ENCODE measurements around the gene TMED1.
"Not testable (repeated sequence)": the region's sequence is repeated elsewhere in the genome, so short reads cannot be mapped to it uniquely, and the experiment has no call there.

TMED1 gene

DNA sequence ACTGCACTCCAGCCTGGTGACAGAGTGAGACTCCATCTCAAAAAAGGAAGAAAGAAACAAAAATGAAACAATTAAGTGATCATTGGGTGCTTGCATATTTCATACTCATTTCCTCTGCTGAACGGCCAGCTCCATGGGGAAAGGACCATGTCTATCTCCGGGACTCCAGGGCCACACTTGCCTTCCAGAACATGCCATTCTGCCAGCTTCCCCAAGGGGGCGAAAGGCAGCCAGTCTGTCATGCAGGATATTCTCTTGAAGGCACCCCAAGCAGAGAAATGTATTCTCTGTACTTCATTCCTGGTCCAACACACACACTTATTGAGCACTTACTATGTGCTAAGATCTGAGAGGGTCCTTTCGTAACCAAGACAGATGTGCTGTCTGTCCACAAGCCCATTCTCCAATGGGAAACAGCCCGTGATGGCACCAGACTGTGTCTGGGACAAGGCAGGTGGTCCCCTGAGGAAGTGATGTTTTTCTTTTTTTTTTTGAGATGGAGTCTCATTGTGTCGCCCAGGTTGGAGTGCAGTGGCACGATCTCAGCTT, 25.2 kb upstream of the TMED1 start:
- no peak for DNase-seq

DNA sequence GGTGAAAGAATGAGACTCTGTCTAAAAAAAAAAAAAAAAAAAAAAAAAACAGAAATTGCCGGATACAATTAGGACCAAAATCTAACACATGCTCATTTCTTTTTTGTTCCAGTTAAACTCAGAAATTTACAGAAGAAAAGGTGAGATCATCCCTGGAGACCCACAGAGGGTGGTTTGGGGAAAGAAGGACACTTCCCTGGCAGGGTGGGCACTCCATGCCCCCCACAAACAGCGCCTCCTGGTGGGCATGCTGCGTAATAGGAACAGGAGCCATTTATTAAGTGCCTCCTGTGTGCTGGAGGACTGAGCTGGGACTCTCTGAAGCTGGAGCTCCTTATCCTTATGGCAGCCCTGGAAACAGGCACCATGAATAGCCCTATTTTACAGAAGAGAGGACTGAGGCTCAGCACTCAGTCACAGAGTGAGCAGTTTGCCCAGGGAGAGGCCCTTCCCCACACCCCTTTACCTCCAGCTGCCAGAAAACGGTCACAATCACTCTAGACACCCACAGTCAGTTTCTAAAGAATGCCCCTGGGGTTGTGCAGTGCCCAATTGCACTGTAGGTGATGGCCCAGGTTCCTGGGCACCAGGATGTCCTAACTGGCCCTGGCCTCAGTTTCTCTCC, 22.3 kb upstream of the TMED1 start:
- DNase-seq: peak in 1 of 2 experiments; percentile 52

- not testable (repeated sequence) for DNase-seq
Observed at GRCh38 chr19:10856899-10857298, 20.9 kb upstream of the TMED1 start.

DNA sequence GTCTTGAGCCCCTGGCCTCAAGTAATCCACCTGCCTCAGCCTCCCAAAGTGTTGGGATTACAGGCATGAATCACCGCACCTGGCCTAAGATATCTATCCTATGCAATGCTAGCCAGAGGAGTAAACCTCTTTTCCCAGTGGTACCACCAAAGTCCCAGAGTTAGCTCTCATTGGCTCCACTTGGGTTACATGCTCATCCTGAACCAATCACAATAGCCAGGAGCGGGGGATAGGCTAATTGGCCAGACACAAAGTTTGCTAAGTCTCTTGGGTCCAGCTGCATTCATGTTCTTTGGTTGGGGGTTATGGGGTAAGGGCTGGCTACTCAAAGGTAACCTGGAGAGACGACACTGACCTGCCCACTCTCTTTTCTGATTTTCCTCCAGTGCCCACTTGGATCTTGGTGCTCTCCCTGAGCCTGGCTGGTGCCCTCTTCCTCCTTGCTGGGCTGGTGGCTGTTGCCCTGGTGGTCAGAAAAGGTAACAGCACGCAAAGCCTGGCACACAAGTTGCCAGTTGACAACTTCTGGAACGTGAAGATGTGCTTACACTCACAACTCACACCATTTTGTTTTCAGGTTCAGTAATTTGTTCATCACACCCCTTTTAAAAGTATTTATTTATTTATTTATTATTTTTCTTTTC, 20.0 kb upstream of the TMED1 start:
- DNase-seq: peak in 1 of 2 experiments; percentile 20

DNA sequence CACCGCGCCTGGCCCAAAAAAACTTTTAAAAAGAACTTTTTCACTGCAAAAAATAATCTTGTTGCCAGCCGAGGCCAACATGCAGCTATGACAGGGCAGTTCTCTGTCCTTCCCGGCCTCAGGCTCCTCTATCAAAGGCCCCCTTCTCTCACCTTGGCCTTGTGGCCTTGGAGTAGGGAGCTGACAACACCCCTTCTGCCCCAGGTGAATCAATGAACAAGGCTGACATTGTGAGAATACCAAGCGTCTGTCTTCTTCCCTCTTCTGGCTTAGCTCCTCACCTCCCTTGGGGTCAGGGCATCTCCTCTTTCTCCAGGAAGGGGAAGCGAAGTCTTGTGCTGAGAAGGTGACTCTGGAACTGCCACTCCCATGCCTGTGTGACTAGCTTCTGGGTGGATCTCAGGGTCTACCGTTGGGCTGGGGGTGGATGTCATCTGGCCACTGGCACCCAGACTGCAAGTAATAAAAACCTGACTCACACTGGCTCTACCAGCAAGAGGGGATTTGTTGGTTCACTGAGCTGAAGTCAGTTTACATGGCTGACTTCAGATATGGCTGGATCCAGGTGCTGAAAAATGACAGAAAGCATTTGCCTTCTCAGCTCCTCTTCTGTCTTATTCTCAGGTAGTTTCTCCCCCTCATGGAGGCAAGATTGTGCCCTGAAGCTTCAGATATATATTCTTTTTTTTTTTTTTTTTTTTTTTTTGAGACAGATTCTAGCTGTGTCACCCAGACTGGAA, 18.5 kb upstream of the TMED1 start:
- DNase-seq: no peak

DNA sequence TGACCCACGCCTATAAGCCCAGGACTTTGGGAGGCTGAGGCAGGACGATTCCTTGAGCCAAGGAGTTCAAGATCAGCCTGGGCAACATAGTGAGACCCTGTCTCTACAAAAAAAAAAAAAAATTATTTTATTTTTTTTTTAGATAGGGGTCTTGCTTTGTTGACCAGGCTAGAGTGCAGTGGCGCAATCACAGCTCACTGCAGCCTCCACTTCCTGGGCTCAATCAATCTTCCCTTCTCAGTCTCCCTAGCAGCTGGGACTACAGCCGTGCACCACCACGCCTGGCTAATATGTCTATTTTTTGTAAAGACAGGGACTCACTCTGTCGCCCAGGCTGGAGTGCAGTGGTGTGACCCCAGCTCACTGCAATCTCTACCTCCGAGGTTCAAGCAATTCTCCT, 16.9 kb upstream of the TMED1 start:
- no peak for DNase-seq

GRCh38 chr19:10852098-10852800, 16.2 kb upstream of the TMED1 start:
- DNase-seq: no peak

- no peak for DNase-seq
Observed at GRCh38 chr19:10850631-10851030, 14.6 kb upstream of the TMED1 start.

GRCh38 chr19:10848230-10848856, 12.3 kb upstream of the TMED1 start, which contains the start of gene C19orf38:
Gene C19orf38, plus strand, starts transcription at chr19:10848415. Its CDS starts 94 bp downstream, at chr19:10848509.
- DNase-seq: peak in 1 of 2 experiments; percentile 34

- DNase-seq: no peak
Observed at GRCh38 chr19:10846500-10847202, 10.6 kb upstream of the TMED1 start.

DNA sequence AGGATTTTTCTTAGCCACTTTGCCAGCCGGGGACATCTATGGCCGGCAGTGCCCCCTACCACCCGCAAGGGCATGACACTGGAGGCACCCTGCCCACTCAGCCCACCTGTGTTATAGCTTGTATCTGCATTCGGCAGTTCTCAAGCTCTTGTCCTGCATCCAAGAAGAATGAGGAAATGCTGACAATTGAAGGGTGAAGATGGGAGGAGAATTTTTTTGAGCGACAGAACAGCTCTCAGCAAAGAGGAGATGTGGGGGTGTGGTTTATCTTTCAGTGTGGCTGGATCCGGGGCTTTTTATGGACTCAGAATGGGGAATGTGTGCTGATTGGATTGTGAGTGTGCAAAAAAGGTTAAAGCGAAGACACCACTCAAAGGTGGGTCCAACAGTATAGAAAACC, 6.8 kb upstream of the TMED1 start:
- DNase-seq: no peak

- no peak for DNase-seq
Observed at GRCh38 chr19:10839114-10840050, 3.4 kb upstream of the TMED1 start.

DNA sequence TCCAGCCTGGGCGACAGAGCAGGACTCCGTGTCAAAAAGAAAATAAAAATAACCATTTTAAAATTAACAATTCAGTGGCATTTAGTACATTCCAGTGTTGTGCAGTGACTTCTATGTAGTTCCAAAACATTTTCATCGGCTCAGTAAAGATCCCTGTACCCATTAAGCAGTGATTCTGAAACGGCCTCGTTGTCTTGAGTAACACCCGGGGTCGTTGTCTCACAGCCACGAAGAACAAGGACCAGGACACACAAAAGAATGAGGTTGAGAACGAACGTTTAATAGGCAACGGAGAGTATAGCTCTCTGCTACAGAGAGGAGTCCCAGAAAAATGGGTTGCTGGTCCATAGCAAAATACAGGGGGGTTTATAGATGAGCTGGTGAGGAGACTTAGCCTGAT, 2.4 kb upstream of the TMED1 start:
- DNase-seq: no peak

GRCh38 chr19:10837649-10838048, 1.6 kb upstream of the TMED1 start:
- DNase-seq: not testable (repeated sequence)

DNA sequence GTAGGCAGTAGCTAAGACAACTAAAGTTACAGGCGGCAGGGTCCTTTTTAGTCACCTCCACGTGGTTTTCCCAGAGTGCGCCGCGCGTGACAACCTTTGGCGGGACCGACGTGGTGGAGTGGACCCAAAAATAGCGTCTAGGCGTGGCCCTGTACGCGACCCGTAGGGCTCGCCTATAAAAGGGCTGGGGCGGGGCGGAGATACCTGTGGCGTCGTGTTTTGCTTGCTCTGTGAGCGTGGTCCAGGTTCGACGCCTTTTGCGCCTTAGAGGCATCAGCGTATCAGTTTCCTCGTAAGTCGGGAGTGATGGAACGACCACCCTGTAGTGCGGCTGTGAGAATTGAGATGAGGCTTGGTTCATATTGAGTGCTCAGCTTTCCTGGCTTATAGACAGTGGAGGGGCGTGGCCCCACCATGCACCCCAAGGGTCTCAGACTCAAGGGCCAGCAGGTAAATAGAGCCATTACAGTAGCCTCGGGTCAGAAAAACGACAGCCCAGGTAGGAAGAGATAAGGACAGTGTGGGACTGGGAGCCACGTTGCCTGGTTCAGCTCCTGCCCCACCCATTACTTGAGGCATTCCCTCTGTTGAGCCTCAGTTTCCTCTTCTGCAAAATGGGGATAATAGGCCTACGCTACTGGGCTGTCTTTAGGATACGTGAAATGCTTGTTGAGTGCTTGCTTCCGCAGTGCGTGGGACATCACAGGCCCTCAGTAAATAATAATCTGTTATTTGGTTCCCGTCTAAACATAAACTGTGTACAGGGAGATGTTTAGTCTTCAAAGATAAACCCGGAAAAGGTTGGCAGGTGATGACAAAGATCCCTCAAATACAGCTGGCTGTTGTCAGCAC, 693 bp upstream of the TMED1 start:
- DNase-seq: peak in 1 of 2 experiments; percentile 95

DNA sequence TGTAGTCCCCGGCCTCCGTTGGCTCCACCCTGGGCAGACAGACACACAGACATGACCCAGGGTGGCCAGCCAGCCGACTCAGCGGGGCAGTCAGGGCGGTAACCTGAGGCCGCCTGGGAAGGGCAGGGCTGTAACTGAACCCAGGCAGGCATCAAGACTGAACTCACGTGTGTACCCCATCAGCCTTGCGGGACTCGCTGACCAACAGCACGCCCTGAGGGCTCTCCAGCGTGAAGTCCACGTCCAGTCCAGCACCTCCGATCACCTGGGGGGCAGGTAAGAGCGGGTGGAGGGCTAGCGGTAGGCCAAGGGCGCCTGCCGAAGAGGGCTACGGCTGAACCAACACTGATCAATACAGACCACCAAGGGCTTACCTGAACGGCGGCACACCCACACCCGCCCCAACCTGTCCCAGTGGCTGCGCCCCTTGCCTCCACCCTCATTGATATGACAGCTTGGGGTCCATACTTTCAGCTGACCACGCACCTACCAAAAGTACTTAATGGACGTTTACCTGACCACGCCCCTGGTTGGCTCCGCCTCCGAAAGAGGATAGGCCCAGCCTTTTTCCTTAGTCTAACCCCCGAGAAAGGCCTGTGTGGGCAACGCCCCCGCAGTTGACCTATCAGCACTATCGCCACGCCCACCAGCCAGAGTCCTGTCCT, 791 bp downstream of the TMED1 start:
- DNase-seq: peak in 1 of 2 experiments; percentile 49

DNA sequence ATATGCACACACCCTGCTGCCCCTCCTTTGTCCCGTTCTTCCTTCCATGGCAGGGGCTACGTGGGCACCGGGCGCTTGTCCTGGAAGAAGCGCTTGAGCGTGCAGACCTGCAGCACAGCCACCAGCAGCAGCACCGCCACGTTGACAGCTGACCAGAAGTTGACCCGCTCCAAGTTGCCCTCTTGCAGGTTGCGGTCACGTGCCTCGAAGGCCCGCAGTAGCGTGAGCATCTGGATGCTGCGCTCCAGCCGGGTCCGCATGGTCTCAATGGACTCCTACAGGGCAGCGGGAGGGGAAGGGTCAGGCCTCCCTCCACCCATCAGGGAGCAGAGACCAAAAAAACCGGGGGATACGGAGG, 3.1 kb downstream of the TMED1 start:
- no peak for DNase-seq

DNA sequence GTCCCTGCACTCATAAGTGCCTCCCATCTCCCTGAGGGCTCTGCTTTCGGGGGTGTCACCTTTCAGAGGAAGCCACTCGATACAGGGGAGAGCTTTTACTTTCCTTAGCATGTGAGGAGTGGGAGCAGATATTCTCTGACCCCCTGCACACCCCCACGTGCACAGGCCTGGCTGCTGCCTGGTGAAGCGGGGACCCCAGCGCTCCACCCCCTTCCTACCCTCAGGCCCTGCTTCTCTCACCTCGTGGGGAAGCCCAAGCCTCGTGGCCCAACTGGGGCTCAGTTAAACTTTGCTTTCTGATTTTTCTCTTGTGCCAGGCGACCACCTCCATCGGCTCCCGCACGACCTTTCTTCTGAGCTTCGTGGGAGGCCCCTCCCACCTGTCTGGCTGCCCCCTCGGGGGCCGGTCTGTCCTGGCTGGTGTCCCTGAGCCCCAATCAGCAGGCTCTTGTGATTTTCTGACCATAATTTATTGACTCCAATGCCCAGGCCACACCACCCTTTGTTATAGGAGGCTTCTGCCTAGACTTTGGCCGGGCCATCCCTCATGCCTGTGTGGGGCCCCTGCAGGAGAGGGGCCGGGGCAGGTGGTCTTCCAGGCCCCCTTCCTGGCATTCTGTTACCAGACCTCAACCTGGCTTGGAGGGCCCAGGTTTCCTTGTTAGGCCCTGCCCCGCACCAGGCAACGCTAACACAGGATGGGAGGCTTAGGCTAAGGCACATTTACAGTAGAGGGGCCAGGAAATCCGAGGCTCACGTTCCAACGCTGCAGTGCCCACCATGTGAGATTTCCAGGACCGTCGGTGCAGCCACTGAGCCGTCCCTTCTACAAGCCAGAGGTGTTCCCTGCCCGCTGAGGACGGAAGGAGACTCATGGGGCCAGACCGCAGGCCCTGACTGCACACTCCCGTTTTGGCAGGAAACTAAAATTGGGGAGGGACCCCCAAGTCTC, 3.7 kb downstream of the TMED1 start:
- no peak for DNase-seq
